GM21737 (cell line): ENCODE data around the gene MRPS30.
"Not testable (repeated sequence)": the region's sequence is repeated elsewhere in the genome, so short reads cannot be mapped to it uniquely, and the experiment has no call there.

Experiments
- ATAC-seq: cut with Tn5 transposase; IDR thresholded peaks from one replicate; pipeline ENCODE4 v1.9.1; 2021; ENCODE audit warnings: mild to moderate bottlenecking, moderate library complexity; ENCODE audit not compliant: unreplicated experiment

Gene MRPS30

GRCh38 chr5:44814761-44815160 lies 6.0 kb downstream of the MRPS30 start:
- ATAC-seq = no peak

- no peak for ATAC-seq
These were observed 12.4 kb downstream of the MRPS30 start for GRCh38 chr5:44821164-44821563.

- not testable (repeated sequence) for ATAC-seq
These were observed 15.9 kb downstream of the MRPS30 start for GRCh38 chr5:44824662-44825061.

GRCh38 chr5:44827681-44828080 lies 18.9 kb downstream of the MRPS30 start:
- ATAC-seq = no peak

GRCh38 chr5:44828719-44829118 lies 20.0 kb downstream of the MRPS30 start:
- no peak for ATAC-seq

GRCh38 chr5:44830951-44831350 lies 22.2 kb downstream of the MRPS30 start:
- ATAC-seq = no peak

- no peak for ATAC-seq
These were observed 24.5 kb downstream of the MRPS30 start for GRCh38 chr5:44833249-44833648.

GRCh38 chr5:44835693-44836092 lies 26.9 kb downstream of the MRPS30 start:
- no peak for ATAC-seq

- ATAC-seq = no peak
These were observed 30.4 kb downstream of the MRPS30 start for GRCh38 chr5:44839018-44839681.

- no peak for ATAC-seq
These were observed 33.9 kb downstream of the MRPS30 start for GRCh38 chr5:44842496-44843282.

GRCh38 chr5:44844744-44845143 lies 36.0 kb downstream of the MRPS30 start:
- ATAC-seq = no peak

- ATAC-seq = no peak
These were observed 37.0 kb downstream of the MRPS30 start for GRCh38 chr5:44845777-44846176.

- ATAC-seq = no peak
These were observed 38.6 kb downstream of the MRPS30 start for GRCh38 chr5:44847206-44847852.

- ATAC-seq = no peak
These were observed 51.5 kb downstream of the MRPS30 start for GRCh38 chr5:44860267-44860666.

GRCh38 chr5:44862808-44863207 lies 54.1 kb downstream of the MRPS30 start:
- no peak for ATAC-seq
